PFSK-1 (cell line): ENCODE measurements around the gene CNGB1.

ENCODE experiments used
- POLR2AphosphoS5 ChIP-seq: IDR thresholded peaks from 2 replicates; pipeline ENCODE4 v1.6.1; 2012; ENCODE audit warnings: low read depth, mild to moderate bottlenecking, control low read depth, low read length, moderate library complexity
- TAF1 ChIP-seq: IDR thresholded peaks from 2 replicates; pipeline ENCODE4 v1.6.1; 2012; ENCODE audit warnings: low read length, control low read depth, borderline replicate concordance; ENCODE audit not compliant: insufficient read depth
- TF ChIP-seq, protein P1 (sequence below), 2 experiments: IDR thresholded peaks; 2 replicates each; pipeline versions ENCODE4 v1.6.1 to v1.8.0; 2011 to 2012; ENCODE audit warnings: low read depth in 2 of 2, low read length in 2 of 2, control low read depth in 1 of 2, inconsistent platforms in 1 of 2, mild to moderate bottlenecking in 1 of 2, moderate library complexity in 1 of 2; ENCODE audit not compliant: insufficient read depth in 1 of 2

GRCh38 chr16:57960826-57961472, 10.0 kb downstream of the CNGB1 start:
- TF ChIP-seq POLR2AphosphoS5 (no peak), TAF1 (no peak)
- TF ChIP-seq, protein P1, sequence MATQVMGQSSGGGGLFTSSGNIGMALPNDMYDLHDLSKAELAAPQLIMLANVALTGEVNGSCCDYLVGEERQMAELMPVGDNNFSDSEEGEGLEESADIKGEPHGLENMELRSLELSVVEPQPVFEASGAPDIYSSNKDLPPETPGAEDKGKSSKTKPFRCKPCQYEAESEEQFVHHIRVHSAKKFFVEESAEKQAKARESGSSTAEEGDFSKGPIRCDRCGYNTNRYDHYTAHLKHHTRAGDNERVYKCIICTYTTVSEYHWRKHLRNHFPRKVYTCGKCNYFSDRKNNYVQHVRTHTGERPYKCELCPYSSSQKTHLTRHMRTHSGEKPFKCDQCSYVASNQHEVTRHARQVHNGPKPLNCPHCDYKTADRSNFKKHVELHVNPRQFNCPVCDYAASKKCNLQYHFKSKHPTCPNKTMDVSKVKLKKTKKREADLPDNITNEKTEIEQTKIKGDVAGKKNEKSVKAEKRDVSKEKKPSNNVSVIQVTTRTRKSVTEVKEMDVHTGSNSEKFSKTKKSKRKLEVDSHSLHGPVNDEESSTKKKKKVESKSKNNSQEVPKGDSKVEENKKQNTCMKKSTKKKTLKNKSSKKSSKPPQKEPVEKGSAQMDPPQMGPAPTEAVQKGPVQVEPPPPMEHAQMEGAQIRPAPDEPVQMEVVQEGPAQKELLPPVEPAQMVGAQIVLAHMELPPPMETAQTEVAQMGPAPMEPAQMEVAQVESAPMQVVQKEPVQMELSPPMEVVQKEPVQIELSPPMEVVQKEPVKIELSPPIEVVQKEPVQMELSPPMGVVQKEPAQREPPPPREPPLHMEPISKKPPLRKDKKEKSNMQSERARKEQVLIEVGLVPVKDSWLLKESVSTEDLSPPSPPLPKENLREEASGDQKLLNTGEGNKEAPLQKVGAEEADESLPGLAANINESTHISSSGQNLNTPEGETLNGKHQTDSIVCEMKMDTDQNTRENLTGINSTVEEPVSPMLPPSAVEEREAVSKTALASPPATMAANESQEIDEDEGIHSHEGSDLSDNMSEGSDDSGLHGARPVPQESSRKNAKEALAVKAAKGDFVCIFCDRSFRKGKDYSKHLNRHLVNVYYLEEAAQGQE (IDR thresholded peaks at IDR 0.05; ENCODE audit: insufficient read depth in 1 of 2, low read depth in 2 of 2, low read length in 2 of 2), result no peak
